Hepatocyte (in vitro differentiated cells): Measurements from ENCODE around the gene HPCAL4.

Source experiments
- CTCF ChIP-seq: fragments of 200-600 bp; sonication (generic); IDR thresholded peaks from 2 replicates; pipeline ENCODE4 v1.5.1; 2016; ENCODE audit warnings: antibody characterized with exemption, mild to moderate bottlenecking; ENCODE audit not compliant: poor library complexity
- EZH2 ChIP-seq: fragments of 200-600 bp; sonication (generic); IDR thresholded peaks from 2 replicates; pipeline ENCODE4 v1.6.1; 2016; ENCODE audit warnings: antibody characterized with exemption, mild to moderate bottlenecking, borderline replicate concordance
- EZH2phosphoT487 ChIP-seq: fragments of 200-600 bp; sonication (generic); IDR thresholded peaks from one replicate; pipeline ENCODE4 v1.6.1; 2018; ENCODE audit warnings: antibody characterized with exemption, mild to moderate bottlenecking, low read depth, moderate library complexity; ENCODE audit not compliant: unreplicated experiment, severe bottlenecking

GRCh38 chr1:39689214-39689613 is 2.0 kb downstream of the HPCAL4 start:
- no peak for TF ChIP-seq CTCF
- no peak for TF ChIP-seq EZH2phosphoT487
- TF ChIP-seq EZH2: no peak
